ENCODE measurements around the gene EGR2. TPM values are rescaled to one million over a fixed set of nuclear protein-coding genes. Genes with fewer than 3 reads are reported as not detected.

The EGR2 gene
- polyA plus RNA-seq, 1 donor from 2014 or later = 2.6 TPM

- H3K9me3 Mint-ChIP-seq = no peaks in the 10 kb centered on the region
- peaks cover 0 to 10% (median 0%) of the 10 kb centered on the region in 3 donors for H3K4me1 Mint-ChIP-seq
- no peak overlapping the region for H3K27ac Mint-ChIP-seq
- no peaks in the 10 kb centered on the region for H3K36me3 Mint-ChIP-seq
- no peaks in the 10 kb centered on the region for H3K27me3 Mint-ChIP-seq
- H3K4me3 Mint-ChIP-seq = no peak overlapping the region
Observed at GRCh38 chr10:62839590-62839989, 23.4 kb upstream of the EGR2 start.

- no peaks in the 10 kb centered on the region for H3K36me3 Mint-ChIP-seq
Observed at GRCh38 chr10:62831346-62831745, 15.2 kb upstream of the EGR2 start.

GRCh38 chr10:62830679-62831078 lies 14.5 kb upstream of the EGR2 start:
- Mint-ChIP-seq H3K36me3 (no peaks in the 10 kb centered on the region), H3K9me3 (no peaks in the 10 kb centered on the region), H3K27ac (no peak overlapping the region)

More at GRCh38 chr10:62831346-62831745, 15.2 kb upstream of the EGR2 start:
- Mint-ChIP-seq H3K4me3 (no peak overlapping the region), H3K27ac (no peak overlapping the region), H3K27me3 (no peaks in the 10 kb centered on the region), H3K9me3 (no peaks in the 10 kb centered on the region), H3K4me1 (peaks cover 2 to 5% (median 5%) of the 10 kb centered on the region in 3 donors)

GRCh38 chr10:62829622-62830021 lies 13.5 kb upstream of the EGR2 start:
- Mint-ChIP-seq H3K9me3 (no peaks in the 10 kb centered on the region), H3K36me3 (no peaks in the 10 kb centered on the region), H3K27me3 (no peaks in the 10 kb centered on the region), H3K4me3 (no peak overlapping the region), H3K27ac (no peak overlapping the region), H3K4me1 (peaks cover 4 to 9% (median 7%) of the 10 kb centered on the region in 3 donors)

More at GRCh38 chr10:62830679-62831078, 14.5 kb upstream of the EGR2 start:
- no peaks in the 10 kb centered on the region for H3K27me3 Mint-ChIP-seq
- no peak overlapping the region for H3K4me3 Mint-ChIP-seq
- peaks cover 4 to 9% (median 7%) of the 10 kb centered on the region in 3 donors for H3K4me1 Mint-ChIP-seq

DNA sequence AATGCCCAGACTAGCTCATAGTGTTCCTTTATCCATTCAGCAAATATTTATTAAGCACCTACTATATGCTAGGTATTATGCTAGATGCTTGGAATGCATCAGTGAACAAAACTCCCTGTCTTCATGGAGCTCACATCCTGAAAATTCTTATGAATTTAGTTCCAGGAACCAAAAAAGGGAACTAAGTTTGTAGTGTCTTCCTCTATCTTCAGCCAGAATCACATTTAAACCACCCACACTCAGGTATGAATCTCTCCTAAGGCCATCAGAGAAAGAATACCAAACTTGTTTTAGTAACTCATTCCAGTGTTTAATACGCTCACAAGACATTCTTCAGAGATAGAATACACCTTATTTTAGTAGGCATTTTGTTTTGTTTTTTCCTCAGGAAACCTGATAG lies 10.1 kb upstream of the EGR2 start:
- Mint-ChIP-seq H3K9me3 (no peaks in the 10 kb centered on the region), H3K4me3 (no peak overlapping the region), H3K36me3 (no peaks in the 10 kb centered on the region), H3K27ac (no peak overlapping the region), H3K27me3 (no peaks in the 10 kb centered on the region), H3K4me1 (peaks cover 3 to 9% (median 7%) of the 10 kb centered on the region in 3 donors)

DNA sequence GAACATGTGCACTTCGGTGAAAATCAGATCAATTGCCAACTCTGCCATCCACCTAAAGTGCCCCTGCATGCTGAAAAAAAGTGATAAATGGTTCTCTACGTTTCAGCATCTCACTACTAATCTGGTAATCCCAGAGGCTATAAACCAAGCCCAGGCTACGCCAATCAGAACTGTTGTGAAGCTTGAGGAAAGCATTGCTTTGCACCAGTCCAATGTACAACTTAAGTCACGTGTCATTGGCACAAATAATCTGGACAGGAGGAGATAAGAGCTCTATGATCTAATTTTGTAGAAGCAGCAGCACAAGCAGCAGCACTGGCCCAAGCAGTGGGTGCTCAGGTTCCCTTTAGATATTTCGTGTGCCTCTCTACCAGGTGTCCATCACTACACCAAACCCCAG lies 4.4 kb upstream of the EGR2 start:
- H3K4me1 Mint-ChIP-seq = peaks cover 9 to 14% (median 10%) of the 10 kb centered on the region in 3 donors
- peak overlapping the region in 1 of 4 donors; percentile 72 for H3K4me3 Mint-ChIP-seq
- no peak overlapping the region for H3K27ac Mint-ChIP-seq
- no peaks in the 10 kb centered on the region for H3K36me3 Mint-ChIP-seq
- peaks cover 0 to 1% (median 0%) of the 10 kb centered on the region in 3 donors for H3K9me3 Mint-ChIP-seq
- peaks cover 21% of the 10 kb centered on the region for H3K27me3 Mint-ChIP-seq

DNA sequence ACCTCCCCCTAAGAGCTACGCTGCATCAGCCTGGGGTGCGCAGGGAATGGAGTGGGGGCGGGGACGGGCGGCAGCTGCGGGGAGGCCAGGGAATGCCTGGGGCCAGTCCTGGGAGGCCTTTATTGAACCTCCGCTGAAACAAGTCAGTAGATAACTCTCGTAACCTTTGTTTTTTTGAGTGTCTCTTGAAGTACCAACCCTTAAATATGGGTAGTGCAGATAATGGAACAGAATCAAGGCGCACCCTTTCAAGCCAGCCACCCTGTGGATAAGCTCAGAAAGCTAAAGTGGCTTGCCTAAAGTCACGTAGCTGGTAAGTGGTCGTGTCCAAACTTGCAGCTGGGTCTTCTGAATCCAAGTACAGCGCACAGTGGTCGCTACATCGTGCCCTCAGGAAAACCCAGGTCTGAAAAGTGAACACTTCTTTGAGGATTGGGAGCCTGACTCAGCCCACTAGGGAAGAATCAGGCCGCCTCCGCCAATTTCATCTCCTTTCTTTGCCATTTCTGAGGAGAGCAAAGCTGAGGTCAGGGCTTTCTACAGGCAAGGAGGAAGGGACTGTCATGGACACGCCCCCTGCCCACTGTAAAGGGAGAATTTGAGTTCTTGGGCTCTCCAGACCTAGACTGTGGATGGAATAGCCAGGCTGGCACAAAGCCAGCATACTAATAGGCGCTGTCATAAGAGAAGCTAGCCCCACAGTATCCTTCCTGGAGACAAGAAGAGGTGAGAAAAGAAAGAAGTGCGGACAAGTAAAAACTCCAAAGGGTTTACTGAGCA lies 3.2 kb upstream of the EGR2 start:
- Mint-ChIP-seq H3K4me1 (peaks cover 10 to 20% (median 13%) of the 10 kb centered on the region in 3 donors), H3K4me3 (peak overlapping the region; percentile 32 to 73 (median 62)), H3K9me3 (peaks cover 0 to 1% (median 0%) of the 10 kb centered on the region in 3 donors), H3K27me3 (peaks cover 24% of the 10 kb centered on the region), H3K27ac (peak overlapping the region in 1 of 3 donors; percentile 40), H3K36me3 (no peaks in the 10 kb centered on the region)

- Mint-ChIP-seq H3K4me3 (peak overlapping the region; percentile 94 to 99 (median 98)), H3K4me1 (peaks cover 10 to 22% (median 13%) of the 10 kb centered on the region in 3 donors), H3K36me3 (no peaks in the 10 kb centered on the region), H3K9me3 (peaks cover 0 to 1% (median 0%) of the 10 kb centered on the region in 3 donors), H3K27me3 (peaks cover 24% of the 10 kb centered on the region), H3K27ac (peak overlapping the region in 1 of 3 donors; percentile 96)
Observed at GRCh38 chr10:62818426-62819011, 2.4 kb upstream of the EGR2 start.

GRCh38 chr10:62817766-62818425 lies 1.7 kb upstream of the EGR2 start:
- Mint-ChIP-seq H3K27me3 (peaks cover 24% of the 10 kb centered on the region), H3K4me1 (peaks cover 10 to 22% (median 16%) of the 10 kb centered on the region in 3 donors), H3K4me3 (peak overlapping the region; percentile 94 to 99 (median 98))

DNA sequence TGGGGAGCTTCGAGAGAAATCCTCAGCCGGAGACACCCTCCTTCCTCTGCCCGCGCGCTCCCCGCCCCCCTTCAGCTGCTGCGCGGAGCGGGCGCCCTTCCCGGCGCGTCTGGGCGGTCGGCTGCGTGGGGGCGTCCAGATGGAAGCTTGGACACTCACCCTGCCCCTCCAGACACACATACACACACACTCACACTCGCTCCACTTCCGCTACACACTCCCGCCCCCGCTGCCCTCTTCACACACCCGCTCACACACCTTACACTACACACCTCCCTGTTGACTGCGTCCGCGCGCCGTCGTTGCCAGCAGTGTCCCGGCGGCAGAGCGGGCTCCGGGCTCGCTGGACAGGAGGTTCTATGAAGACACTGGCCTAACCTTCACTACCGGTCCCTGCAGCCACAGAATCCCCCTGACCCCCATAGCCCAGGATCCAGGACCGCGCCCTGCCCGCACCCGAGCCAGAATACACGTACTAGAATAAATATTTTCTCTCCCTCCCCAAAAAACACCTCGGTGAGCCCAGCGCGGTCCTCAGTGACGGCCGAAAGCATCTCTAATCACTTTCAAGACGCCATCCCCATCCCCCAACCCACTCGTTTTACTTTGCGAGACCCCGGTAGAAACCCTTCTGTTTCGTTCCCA lies 1.1 kb upstream of the EGR2 start:
- Mint-ChIP-seq H3K4me1 (peaks cover 16 to 25% (median 16%) of the 10 kb centered on the region in 3 donors), H3K27ac (peak overlapping the region; percentile 95 to 98 (median 96)), H3K9me3 (peaks cover 0 to 1% (median 0%) of the 10 kb centered on the region in 3 donors), H3K4me3 (peak overlapping the region; percentile 94 to 99 (median 98)), H3K27me3 (peaks cover 24% of the 10 kb centered on the region), H3K36me3 (no peaks in the 10 kb centered on the region)

More at GRCh38 chr10:62817766-62818425, 1.7 kb upstream of the EGR2 start:
- H3K27ac Mint-ChIP-seq = peak overlapping the region; percentile 95 to 98 (median 96)
- H3K9me3 Mint-ChIP-seq = peaks cover 0 to 1% (median 0%) of the 10 kb centered on the region in 3 donors
- H3K36me3 Mint-ChIP-seq = no peaks in the 10 kb centered on the region

GRCh38 chr10:62816076-62816330 lies 163 bp downstream of the EGR2 start:
- Mint-ChIP-seq H3K36me3 (no peaks in the 10 kb centered on the region), H3K4me3 (peak overlapping the region; percentile 94 to 99 (median 98)), H3K4me1 (peaks cover 24 to 32% (median 27%) of the 10 kb centered on the region in 3 donors), H3K9me3 (peaks cover 0 to 1% (median 0%) of the 10 kb centered on the region in 3 donors), H3K27ac (peak overlapping the region; percentile 95 to 98 (median 96)), H3K27me3 (peaks cover 24% of the 10 kb centered on the region)

GRCh38 chr10:62815381-62816075 lies 638 bp downstream of the EGR2 start:
- Mint-ChIP-seq H3K27ac (peak overlapping the region; percentile 95 to 98 (median 96)), H3K36me3 (no peaks in the 10 kb centered on the region), H3K4me3 (peak overlapping the region; percentile 94 to 99 (median 98)), H3K9me3 (peaks cover 0 to 1% (median 0%) of the 10 kb centered on the region in 3 donors), H3K27me3 (peaks cover 24% of the 10 kb centered on the region), H3K4me1 (peaks cover 24 to 37% (median 32%) of the 10 kb centered on the region in 3 donors)

DNA sequence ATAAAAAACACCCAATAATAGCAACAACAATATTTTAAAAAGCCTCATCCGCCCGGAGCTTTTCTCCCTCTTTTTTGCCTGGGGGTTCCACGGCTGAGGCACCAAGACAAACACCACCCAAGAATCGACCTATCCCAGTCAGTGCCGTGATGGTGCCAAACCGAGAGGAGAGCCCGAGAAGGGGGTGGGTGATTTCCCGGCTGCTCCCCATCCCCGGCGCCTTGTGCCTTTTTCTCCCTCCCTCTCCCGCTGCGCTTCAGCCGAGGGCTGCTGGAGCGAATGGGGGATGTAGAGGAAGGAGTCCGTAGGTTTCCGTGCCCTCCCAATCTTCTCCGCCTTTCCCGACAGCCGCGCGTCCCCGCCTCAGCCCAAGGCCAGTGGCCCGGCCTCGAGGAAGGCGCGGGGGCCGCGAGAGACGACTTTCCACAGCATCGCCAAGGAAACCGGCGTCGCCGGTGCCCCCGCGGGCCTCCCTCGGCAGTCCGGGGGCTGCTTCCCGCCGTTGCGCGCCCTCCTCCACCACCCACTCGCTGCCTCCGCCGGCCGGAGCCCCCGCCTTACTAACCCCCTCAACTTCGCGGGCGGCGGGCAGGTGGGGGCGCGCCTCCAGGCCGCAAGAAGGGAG lies 1.3 kb downstream of the EGR2 start:
- Mint-ChIP-seq H3K4me1 (peaks cover 24 to 38% (median 34%) of the 10 kb centered on the region in 3 donors), H3K36me3 (no peaks in the 10 kb centered on the region), H3K27ac (peak overlapping the region in 1 of 3 donors; percentile 78), H3K9me3 (peaks cover 0 to 1% (median 0%) of the 10 kb centered on the region in 3 donors), H3K27me3 (peaks cover 21% of the 10 kb centered on the region), H3K4me3 (peak overlapping the region; percentile 87 to 98 (median 96))

DNA sequence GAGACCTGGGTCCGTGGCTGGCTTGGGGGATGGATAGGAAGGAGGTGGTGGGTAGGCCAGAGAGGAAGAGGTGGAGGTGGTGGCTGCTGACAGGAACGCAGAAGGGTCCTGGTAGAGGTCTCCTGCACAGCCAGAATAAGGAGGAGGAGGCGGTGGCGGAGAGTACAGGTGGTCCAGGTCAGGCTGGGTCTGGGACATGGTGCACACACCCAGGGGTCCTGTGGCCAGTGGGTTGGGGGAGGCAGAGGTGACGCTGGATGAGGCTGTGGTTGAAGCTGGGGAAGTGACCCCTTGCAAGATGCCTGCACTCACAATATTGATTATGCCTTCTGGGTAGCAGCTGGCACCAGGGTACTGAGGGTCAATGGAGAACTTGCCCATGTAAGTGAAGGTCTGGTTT lies 2.2 kb downstream of the EGR2 start:
- H3K9me3 Mint-ChIP-seq = peaks cover 0 to 1% (median 0%) of the 10 kb centered on the region in 3 donors
- peak overlapping the region in 2 of 3 donors; percentile 78 to 84 for H3K27ac Mint-ChIP-seq
- H3K4me3 Mint-ChIP-seq = peak overlapping the region in 3 of 4 donors; percentile 51 to 87 (median 63)
- no peaks in the 10 kb centered on the region for H3K36me3 Mint-ChIP-seq
- peaks cover 24 to 36% (median 34%) of the 10 kb centered on the region in 3 donors for H3K4me1 Mint-ChIP-seq
- peaks cover 15% of the 10 kb centered on the region for H3K27me3 Mint-ChIP-seq
